ENCODE data around the gene PPID. TPM values are rescaled to one million over a fixed set of nuclear protein-coding genes. Genes with fewer than 3 reads are reported as not detected.
A peak's percentile ranks its signal among the peaks of the same experiment; 100 is the strongest.
"Not testable (repeated sequence)": the region's sequence is repeated elsewhere in the genome, so short reads cannot be mapped to it uniquely, and the experiment has no call there.

Gene PPID
- total and polyA plus RNA-seq, 10 donors: 14.3 to 31.5 (median 18.8) TPM

DNA sequence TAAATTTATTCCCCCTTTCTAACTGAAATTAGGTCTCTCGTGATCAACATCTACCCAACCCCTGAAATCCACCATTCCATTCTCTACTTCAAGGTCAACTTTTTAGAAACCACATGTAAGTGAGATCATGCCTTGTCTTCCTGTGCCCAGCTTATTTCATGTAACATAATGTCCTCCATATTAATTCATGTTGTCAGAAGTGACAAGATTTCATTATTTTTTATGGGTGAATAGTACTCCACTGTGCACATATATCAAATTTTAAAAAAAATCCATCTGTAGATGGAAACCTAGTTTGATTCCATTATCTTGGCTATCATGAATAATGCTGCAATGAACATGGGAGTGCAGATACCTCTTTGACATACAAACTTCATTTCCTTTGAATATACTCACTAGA lies 1.5 kb downstream of the PPID start:
- intact Hi-C loops (cut with DNase I; ENCODE audit: low total_unique reads): loop anchor here (10.0 kb wide), 1 partner anchor 453 kb away; no protein-coding TSS in a partner anchor
- 90 to 94% (median 93%) methylated on average over 1 of the region's 1 CpG for WGBS, 5 donors
- Histone ChIP-seq H3K9me3 (no peaks in the 10 kb centered on the region), H3K4me3 (peak overlapping the region in 4 of 8 donors; percentile 61 to 86 (median 82)), H3K27ac (no peak overlapping the region), H3K27me3 (replicated peaks in 1 of 7) (peaks cover 0 to 7% (median 0%) of the 10 kb centered on the region in 7 donors), H3K36me3 (peaks cover 0 to 48% (median 35%) of the 10 kb centered on the region in 6 donors), H3K4me1 (peaks cover 9 to 27% (median 17%) of the 10 kb centered on the region in 6 donors)
- no peak for DNase-seq
- TF ChIP-seq, protein P1, sequence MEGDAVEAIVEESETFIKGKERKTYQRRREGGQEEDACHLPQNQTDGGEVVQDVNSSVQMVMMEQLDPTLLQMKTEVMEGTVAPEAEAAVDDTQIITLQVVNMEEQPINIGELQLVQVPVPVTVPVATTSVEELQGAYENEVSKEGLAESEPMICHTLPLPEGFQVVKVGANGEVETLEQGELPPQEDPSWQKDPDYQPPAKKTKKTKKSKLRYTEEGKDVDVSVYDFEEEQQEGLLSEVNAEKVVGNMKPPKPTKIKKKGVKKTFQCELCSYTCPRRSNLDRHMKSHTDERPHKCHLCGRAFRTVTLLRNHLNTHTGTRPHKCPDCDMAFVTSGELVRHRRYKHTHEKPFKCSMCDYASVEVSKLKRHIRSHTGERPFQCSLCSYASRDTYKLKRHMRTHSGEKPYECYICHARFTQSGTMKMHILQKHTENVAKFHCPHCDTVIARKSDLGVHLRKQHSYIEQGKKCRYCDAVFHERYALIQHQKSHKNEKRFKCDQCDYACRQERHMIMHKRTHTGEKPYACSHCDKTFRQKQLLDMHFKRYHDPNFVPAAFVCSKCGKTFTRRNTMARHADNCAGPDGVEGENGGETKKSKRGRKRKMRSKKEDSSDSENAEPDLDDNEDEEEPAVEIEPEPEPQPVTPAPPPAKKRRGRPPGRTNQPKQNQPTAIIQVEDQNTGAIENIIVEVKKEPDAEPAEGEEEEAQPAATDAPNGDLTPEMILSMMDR (IDR thresholded peaks at IDR 0.05 in 8 of 11, conservative IDR thresholded peaks at IDR 0.05 in 3 of 11): no peak
- TF ChIP-seq POLR2A (IDR thresholded peaks at IDR 0.05) (no peak), POLR2AphosphoS5 (IDR thresholded peaks at IDR 0.05) (no peak)

DNA sequence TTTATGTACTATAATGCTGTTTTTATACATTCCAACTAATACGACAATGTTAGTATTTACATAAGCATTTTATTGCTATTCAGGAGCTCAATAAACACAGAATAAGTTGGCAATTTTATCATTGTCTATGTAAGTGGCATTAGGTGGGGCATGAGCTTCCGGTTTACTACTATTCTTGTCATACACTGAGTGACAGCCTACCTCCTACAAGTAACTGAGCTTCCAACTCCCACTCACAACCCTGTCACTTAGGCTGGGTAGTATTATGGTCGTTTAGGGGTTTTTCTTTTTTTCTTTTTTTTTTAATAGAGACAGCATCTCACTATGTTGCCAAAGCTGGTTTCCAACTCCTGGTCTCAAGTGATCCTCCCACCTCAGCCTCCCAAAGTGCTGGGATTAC lies 7.4 kb downstream of the PPID start:
- peaks cover 0 to 100% (median 90%) of the 10 kb centered on the region in 6 donors for H3K36me3 ChIP-seq
- H3K4me1 ChIP-seq: peaks cover 0 to under 1% (median 0%) of the 10 kb centered on the region in 6 donors
- TF ChIP-seq POLR2A (IDR thresholded peaks at IDR 0.05): no peak
- TF ChIP-seq, protein P1 (IDR thresholded peaks at IDR 0.05 in 8 of 11, conservative IDR thresholded peaks at IDR 0.05 in 3 of 11): no peak
- TF ChIP-seq POLR2AphosphoS5 (IDR thresholded peaks at IDR 0.05): no peak
- intact Hi-C loops (cut with DNase I; ENCODE audit: low total_unique reads): no loop called here
- no peak for DNase-seq
- H3K27me3 ChIP-seq (replicated peaks in 1 of 7): no peaks in the 10 kb centered on the region
- no peaks in the 10 kb centered on the region for H3K9me3 ChIP-seq
- WGBS, 5 donors: 65 to 96% (median 69%) methylated on average over 3 of the region's 3 CpGs
- H3K4me3 ChIP-seq: no peak overlapping the region
- no peak overlapping the region for H3K27ac ChIP-seq

DNA sequence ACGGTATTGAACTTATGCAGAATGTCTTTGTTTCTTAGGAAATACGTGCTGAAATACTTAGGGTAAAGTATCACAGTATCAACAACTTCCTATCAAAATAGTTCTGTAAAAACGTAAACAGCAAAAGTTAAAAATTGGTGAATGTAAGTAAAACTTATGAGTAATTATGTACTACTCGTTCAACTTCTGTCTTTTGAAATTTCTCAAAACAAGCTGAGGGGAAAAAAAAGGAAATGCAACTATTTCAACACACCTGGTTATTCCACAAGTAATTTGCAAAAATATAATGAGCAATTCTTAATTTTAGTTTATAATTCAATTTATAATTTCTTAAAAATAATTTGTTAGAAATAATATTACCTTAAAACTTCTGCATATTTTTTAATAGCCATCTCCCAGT lies 8.3 kb downstream of the PPID start:
- Histone ChIP-seq H3K27me3 (replicated peaks in 1 of 7) (no peaks in the 10 kb centered on the region), H3K27ac (peak overlapping the region in 3 of 8 donors; percentile 35 to 61 (median 37)), H3K9me3 (no peaks in the 10 kb centered on the region), H3K36me3 (peaks cover 0 to 100% (median 95%) of the 10 kb centered on the region in 6 donors), H3K4me1 (no peaks in the 10 kb centered on the region), H3K4me3 (no peak overlapping the region)
- DNase-seq: no peak
- WGBS, 5 donors: 59 to 78% (median 67%) methylated on average over 4 of the region's 4 CpGs
- TF ChIP-seq, protein P1 (IDR thresholded peaks at IDR 0.05 in 8 of 11, conservative IDR thresholded peaks at IDR 0.05 in 3 of 11): no peak
- TF ChIP-seq POLR2A (IDR thresholded peaks at IDR 0.05): no peak
- no peak for TF ChIP-seq POLR2AphosphoS5 (IDR thresholded peaks at IDR 0.05)
- intact Hi-C loops (cut with DNase I; ENCODE audit: low total_unique reads): no loop called here

DNA sequence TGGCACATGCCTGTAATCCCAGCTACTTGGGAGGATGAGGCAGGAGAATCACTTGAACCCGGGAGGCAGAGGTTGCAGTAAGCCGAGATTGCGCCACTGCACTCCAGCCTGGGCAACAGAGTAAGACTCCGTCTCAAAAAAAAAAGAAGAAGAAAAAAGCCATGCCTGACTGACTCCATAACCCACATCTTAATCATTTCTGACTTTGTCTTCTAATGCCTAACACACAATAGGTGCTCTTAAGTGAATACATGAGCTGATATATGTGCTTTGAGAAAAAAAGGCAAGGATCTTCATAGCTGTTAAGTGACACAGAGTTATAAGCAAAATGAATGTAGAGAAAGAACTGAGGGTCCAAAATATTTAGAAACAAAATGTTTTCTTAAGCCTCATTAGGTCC lies 10.6 kb downstream of the PPID start:
- 79 to 99% (median 83%) methylated on average over 4 of the region's 4 CpGs for WGBS, 5 donors
- H3K4me3 ChIP-seq; H3K27ac ChIP-seq; DNase-seq; H3K9me3 ChIP-seq; H3K4me1 ChIP-seq; H3K27me3 ChIP-seq (replicated peaks in 1 of 7); intact Hi-C loops (cut with DNase I; ENCODE audit: low total_unique reads): not testable (repeated sequence)
- peaks cover 0 to 100% (median 93%) of the 10 kb centered on the region in 6 donors for H3K36me3 ChIP-seq

DNA sequence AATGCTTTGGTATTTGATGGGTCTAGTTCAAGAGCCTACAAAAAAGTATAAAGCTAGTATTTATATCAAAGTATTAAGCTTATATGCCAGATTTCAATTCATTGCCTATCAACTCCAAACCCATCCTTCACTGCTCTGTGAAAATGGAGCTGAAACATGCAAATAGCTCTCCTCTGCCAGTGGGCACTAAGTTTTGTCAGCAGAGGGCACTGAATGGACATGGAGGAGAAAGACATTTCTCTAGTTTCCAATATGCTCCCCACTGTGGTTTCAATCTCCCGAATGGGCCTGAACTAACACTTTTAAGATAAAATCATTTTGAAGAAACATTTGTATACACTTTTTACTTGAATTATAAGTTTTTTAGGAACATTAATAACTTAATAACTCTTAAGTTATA lies 12.4 kb downstream of the PPID start:
- TF ChIP-seq, protein P1 (IDR thresholded peaks at IDR 0.05 in 8 of 11, conservative IDR thresholded peaks at IDR 0.05 in 3 of 11): no peak
- TF ChIP-seq POLR2A (IDR thresholded peaks at IDR 0.05) (no peak), POLR2AphosphoS5 (IDR thresholded peaks at IDR 0.05) (no peak)
- Histone ChIP-seq H3K27ac (no peak overlapping the region), H3K27me3 (replicated peaks in 1 of 7) (no peaks in the 10 kb centered on the region), H3K4me1 (no peaks in the 10 kb centered on the region), H3K36me3 (peaks cover 0 to 100% (median 91%) of the 10 kb centered on the region in 6 donors), H3K9me3 (no peaks in the 10 kb centered on the region), H3K4me3 (no peak overlapping the region)
- intact Hi-C loops (cut with DNase I; ENCODE audit: low total_unique reads): no loop called here
- 73 to 89% (median 79%) methylated on average over 1 of the region's 1 CpG for WGBS, 5 donors
- DNase-seq: no peak
